Subcutaneous abdominal adipose tissue (tissue), 5 donors: ENCODE data around the gene LPCAT3.

Experiments used
- H3K27ac ChIP-seq: one replicate; pipeline ENCODE4 v1.7.0; 2013; ENCODE audit warnings: low read depth, mild to moderate bottlenecking, inconsistent platforms, low read length, moderate library complexity
- H3K27me3 ChIP-seq, 5 donors: one replicate each; pipeline ENCODE4 v1.7.0; 2013; ENCODE audit warnings: low read length in 5 of 5, inconsistent platforms in 1 of 5; ENCODE audit not compliant: control insufficient read depth in 5 of 5, insufficient read depth in 4 of 5
- H3K36me3 ChIP-seq, 5 donors: one replicate each; pipeline ENCODE4 v1.7.0; 2013; ENCODE audit warnings: low read length in 5 of 5; ENCODE audit not compliant: control insufficient read depth in 5 of 5, insufficient read depth in 5 of 5
- H3K4me1 ChIP-seq, 5 donors: one replicate each; pipeline ENCODE4 v1.7.0; 2013; ENCODE audit warnings: low read length in 5 of 5, mild to moderate bottlenecking in 3 of 5, moderate library complexity in 1 of 5; ENCODE audit not compliant: control insufficient read depth in 5 of 5, insufficient read depth in 5 of 5
- H3K4me3 ChIP-seq, 5 donors: one replicate each; pipeline ENCODE4 v1.7.0; 2013; ENCODE audit warnings: low read length in 5 of 5, low read depth in 1 of 5
- H3K9ac ChIP-seq, 5 donors: one replicate each; pipeline ENCODE4 v1.7.0; 2013; ENCODE audit warnings: low read length in 5 of 5, mild to moderate bottlenecking in 4 of 5, moderate library complexity in 3 of 5
- H3K9me3 ChIP-seq, 5 donors: one replicate each; pipeline ENCODE4 v1.7.0; 2013; ENCODE audit warnings: low read length in 5 of 5; ENCODE audit not compliant: control insufficient read depth in 5 of 5
- donor health status: healthy.
- donor health status: healthy.
- donor health status: healthy.
- donor health status: healthy.
- donor health status: healthy.

Gene LPCAT3

DNA sequence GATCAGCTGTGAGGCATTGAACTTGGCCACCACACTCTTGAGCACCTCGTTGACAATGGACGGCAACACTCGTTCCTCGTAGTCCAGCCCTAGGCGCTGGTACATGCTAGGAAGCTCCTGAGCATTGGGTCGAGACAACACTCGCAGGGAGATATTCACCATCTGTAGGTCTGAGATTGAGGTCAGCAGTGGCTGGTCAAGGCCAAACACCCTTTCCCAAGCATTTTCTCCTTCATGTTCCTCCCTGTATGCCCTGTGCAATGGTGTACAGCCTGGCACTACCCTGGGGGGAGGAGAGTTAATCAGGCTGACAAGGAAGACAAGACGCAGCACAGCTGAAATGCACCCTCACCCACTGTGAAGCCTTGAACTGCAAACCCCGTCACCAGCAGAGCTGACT lies 49.9 kb downstream of the LPCAT3 start:
- Histone ChIP-seq H3K4me3 (no peak overlapping the region), H3K27me3 (no peaks in the 10 kb centered on the region), H3K4me1 (peaks cover 7 to 47% (median 28%) of the 10 kb centered on the region in 5 donors), H3K9me3 (no peaks in the 10 kb centered on the region), H3K27ac (peak overlapping the region; percentile 89), H3K9ac (peak overlapping the region in 1 of 5 donors; percentile 44), H3K36me3 (peaks cover 6 to 43% (median 36%) of the 10 kb centered on the region in 5 donors)

DNA sequence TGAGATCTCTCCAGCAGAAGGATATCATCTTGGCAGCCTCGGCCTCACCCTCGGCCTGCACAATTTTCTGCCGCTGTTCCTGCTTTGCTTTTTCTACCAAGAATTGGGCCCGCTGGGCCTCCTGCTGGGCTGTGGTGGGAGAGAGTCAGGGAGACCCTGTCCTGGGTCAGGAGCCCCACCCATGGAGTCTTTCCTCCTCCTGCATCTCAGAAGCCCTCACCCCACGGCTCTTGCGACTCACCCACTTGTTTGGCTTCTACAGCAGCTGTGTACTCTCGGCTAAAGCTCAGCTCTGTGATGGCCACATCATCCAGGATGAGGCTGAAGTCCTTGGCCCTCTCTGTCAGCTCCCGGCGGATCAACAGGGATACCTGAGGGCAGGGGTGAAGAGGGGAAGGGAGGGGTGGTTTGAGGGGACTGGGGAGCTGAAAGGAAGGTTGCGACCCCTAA lies 50.6 kb downstream of the LPCAT3 start:
- no peak overlapping the region for H3K4me3 ChIP-seq
- H3K9me3 ChIP-seq: no peaks in the 10 kb centered on the region
- H3K4me1 ChIP-seq: peaks cover 7 to 47% (median 29%) of the 10 kb centered on the region in 5 donors
- peaks cover 6 to 43% (median 36%) of the 10 kb centered on the region in 5 donors for H3K36me3 ChIP-seq
- peak overlapping the region in 1 of 5 donors; percentile 44 for H3K9ac ChIP-seq
- no peak overlapping the region for H3K27ac ChIP-seq
- no peaks in the 10 kb centered on the region for H3K27me3 ChIP-seq

DNA sequence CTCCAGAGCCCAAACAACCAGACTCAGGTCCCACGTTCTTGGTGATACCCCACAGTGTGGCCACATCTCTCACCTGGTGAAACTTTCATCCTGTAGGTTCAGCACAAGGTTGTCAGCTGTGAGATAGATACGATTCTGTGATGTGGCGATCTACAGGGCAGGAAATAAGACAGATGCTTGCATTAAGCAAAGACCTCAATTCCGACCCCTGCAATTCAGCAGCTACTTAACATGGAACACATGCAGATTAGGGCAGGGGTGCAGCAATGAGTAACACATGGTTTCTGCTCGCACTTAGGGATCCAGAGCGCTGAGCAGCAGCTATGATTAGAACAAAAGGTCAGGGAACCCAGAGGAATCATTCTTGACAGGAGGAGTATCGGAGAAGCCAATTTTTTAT lies 51.9 kb downstream of the LPCAT3 start:
- Histone ChIP-seq H3K4me3 (no peak overlapping the region), H3K9ac (no peak overlapping the region), H3K36me3 (peaks cover 6 to 43% (median 36%) of the 10 kb centered on the region in 5 donors), H3K27me3 (peaks cover 0 to under 1% (median 0%) of the 10 kb centered on the region in 5 donors), H3K4me1 (peaks cover 11 to 53% (median 37%) of the 10 kb centered on the region in 5 donors), H3K27ac (no peak overlapping the region), H3K9me3 (no peaks in the 10 kb centered on the region)

DNA sequence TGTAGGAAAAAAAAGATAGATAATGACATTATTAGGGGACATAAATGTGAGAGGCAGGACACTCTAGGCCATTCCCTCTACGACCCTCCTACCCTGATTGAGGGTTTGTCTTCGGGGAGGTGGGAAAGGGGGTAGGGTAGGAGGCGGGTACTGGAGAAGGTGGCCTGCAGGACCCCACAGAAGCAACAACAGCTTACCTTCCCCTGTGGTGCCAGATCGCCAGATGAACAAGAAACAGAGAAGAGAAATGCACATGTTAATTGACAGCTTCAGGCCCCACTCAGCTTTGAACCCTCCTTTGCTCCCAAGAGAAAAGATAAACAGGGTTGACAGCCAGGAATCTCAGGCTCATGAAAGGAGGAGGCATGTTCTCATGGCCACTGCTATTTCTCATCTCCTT lies 52.6 kb downstream of the LPCAT3 start:
- Histone ChIP-seq H3K4me1 (peaks cover 13 to 56% (median 42%) of the 10 kb centered on the region in 5 donors), H3K27ac (peak overlapping the region; percentile 61), H3K9ac (peak overlapping the region in 1 of 5 donors; percentile 59), H3K27me3 (peaks cover 0 to 2% (median 0%) of the 10 kb centered on the region in 5 donors), H3K36me3 (peaks cover 6 to 43% (median 36%) of the 10 kb centered on the region in 5 donors), H3K9me3 (no peaks in the 10 kb centered on the region), H3K4me3 (no peak overlapping the region)

DNA sequence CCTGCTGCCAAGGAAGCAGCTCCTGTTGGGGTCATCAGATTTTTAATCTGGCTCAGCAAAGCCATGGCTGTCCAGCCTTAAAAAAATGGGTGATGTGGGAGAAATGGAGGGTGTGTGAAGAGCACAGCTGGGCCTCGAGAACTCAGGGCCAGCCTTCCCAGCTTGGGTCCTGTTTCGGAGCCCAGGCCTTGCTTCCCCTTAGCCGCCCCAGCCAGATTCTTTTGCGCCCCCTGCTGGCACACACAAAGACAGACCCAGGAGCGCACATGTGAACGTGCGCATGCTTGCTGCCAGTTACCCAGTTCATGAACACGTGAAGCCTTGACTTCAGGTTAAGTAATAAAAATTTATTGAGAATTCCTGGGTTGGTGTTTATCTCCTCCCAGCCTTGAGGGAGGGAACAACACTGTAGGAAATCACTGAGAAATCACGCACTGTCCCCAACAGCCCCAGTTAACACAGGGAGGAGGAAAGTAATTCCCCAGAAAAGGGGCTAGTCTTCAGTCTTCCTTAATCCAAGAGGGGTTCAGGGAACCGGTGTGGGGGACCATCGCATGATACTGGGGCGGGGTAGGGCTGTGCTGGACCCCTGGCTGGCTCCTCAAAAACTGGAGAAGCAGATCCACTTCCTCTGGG lies 53.1 kb downstream of the LPCAT3 start:
- peaks cover 0 to 2% (median 0%) of the 10 kb centered on the region in 5 donors for H3K27me3 ChIP-seq
- peaks cover 6 to 43% (median 36%) of the 10 kb centered on the region in 5 donors for H3K36me3 ChIP-seq
- H3K27ac ChIP-seq: peak overlapping the region; percentile 70
- no peaks in the 10 kb centered on the region for H3K9me3 ChIP-seq
- peak overlapping the region; percentile 28 to 50 (median 33) for H3K9ac ChIP-seq
- no peak overlapping the region for H3K4me3 ChIP-seq
- peaks cover 13 to 60% (median 48%) of the 10 kb centered on the region in 5 donors for H3K4me1 ChIP-seq

DNA sequence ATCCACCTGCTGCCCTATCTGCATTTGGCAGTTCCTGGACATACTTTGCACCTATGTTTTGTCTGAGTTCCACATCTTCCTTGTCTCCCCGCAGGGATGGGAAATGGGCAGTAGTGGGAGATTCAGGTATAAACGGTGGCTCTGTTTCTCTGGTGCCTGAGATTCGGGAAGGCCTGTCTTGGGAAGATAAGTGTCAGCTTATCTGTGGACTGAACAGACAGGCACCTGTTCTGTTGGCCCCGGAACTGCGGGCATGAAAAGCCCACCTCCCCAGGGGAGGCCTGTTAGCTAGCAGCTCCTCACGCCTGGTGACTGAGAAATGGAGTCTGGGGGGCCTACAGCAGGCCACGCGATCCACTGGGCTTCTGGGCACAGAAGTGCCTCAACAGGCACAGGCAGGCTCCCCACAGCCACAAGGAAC lies 53.7 kb downstream of the LPCAT3 start:
- H3K4me3 ChIP-seq: no peak overlapping the region
- H3K36me3 ChIP-seq: peaks cover 6 to 43% (median 36%) of the 10 kb centered on the region in 5 donors
- H3K9me3 ChIP-seq: no peaks in the 10 kb centered on the region
- H3K9ac ChIP-seq: peak overlapping the region; percentile 28 to 50 (median 33)
- peak overlapping the region; percentile 70 for H3K27ac ChIP-seq
- peaks cover 0 to 2% (median 0%) of the 10 kb centered on the region in 5 donors for H3K27me3 ChIP-seq
- peaks cover 13 to 58% (median 45%) of the 10 kb centered on the region in 5 donors for H3K4me1 ChIP-seq

DNA sequence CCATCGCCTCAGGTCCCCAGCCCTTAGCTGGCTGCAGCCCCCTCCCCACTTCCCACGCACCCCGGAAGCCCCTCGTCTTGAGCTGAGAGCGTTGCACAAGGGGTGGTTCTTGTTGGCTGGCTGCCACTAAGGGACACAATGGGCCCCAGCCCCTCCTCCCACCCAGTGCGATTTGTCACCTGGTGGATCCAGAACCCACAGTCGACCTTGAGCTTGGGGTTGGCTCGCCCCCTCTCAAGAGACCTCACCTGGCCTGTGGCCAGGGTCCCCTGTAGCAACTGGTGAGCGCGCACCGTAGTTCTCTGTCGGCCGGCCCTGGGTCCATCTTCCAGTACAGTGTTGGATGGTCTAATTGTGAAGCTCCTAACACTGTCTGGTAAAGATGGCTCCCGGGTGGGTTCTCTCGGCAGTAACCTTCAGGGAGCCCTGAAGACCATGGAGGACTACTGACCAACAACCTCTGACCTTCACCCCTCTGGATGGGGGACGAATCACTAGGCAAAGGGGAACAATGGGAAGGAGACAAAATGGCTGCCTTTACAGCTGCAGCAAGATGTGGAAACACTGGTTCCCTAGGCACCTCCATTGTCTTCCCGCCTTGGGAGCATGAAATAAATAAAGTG lies 54.4 kb downstream of the LPCAT3 start:
- Histone ChIP-seq H3K9me3 (no peaks in the 10 kb centered on the region), H3K4me3 (no peak overlapping the region), H3K36me3 (peaks cover 6 to 38% (median 36%) of the 10 kb centered on the region in 5 donors), H3K27ac (peak overlapping the region; percentile 70), H3K27me3 (peaks cover 0 to 2% (median 0%) of the 10 kb centered on the region in 5 donors), H3K4me1 (peaks cover 12 to 57% (median 44%) of the 10 kb centered on the region in 5 donors), H3K9ac (peak overlapping the region in 1 of 5 donors; percentile 17)

DNA sequence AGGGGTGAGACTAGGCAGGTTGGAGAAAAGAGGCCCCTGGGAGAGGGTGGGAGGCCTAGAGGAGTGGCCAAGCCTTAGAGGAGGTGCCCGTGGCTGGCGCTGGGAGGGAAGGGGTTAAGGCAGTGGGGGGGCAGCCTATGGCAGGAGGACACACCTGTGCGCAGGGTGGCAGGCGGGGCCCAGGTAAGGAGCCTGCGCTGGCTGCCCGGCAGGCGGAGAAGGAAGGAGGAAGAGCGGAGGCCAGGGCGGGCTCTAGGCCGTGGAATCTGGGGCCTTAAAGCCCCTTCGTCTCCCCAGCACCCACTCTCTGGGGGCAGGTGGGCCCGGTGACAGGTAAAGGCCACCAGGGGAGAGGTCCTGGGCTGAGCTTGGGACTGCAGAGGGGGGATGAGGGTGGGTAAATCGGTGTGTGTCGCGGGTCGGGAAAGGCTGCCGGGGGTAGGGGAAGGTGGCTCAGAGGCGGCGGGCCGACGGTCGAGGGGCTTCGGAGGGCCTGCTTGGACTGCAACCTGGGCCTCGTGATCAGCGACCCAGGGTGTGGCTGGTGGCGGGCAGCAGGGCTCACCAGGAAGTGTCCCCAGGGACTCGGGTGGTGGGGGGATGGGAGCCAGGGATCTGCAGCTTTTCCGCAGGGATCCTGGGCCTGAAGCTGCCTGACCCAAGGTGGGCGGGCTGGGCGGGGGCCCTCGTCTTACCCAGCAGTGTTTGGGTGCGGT lies 55.1 kb downstream of the LPCAT3 start:
- H3K9ac ChIP-seq: no peak overlapping the region
- no peaks in the 10 kb centered on the region for H3K9me3 ChIP-seq
- peaks cover 6 to 31% (median 30%) of the 10 kb centered on the region in 5 donors for H3K36me3 ChIP-seq
- H3K4me1 ChIP-seq: peaks cover 12 to 58% (median 48%) of the 10 kb centered on the region in 5 donors
- H3K27ac ChIP-seq: no peak overlapping the region
- H3K4me3 ChIP-seq: no peak overlapping the region
- peaks cover 0 to 2% (median 0%) of the 10 kb centered on the region in 5 donors for H3K27me3 ChIP-seq

DNA sequence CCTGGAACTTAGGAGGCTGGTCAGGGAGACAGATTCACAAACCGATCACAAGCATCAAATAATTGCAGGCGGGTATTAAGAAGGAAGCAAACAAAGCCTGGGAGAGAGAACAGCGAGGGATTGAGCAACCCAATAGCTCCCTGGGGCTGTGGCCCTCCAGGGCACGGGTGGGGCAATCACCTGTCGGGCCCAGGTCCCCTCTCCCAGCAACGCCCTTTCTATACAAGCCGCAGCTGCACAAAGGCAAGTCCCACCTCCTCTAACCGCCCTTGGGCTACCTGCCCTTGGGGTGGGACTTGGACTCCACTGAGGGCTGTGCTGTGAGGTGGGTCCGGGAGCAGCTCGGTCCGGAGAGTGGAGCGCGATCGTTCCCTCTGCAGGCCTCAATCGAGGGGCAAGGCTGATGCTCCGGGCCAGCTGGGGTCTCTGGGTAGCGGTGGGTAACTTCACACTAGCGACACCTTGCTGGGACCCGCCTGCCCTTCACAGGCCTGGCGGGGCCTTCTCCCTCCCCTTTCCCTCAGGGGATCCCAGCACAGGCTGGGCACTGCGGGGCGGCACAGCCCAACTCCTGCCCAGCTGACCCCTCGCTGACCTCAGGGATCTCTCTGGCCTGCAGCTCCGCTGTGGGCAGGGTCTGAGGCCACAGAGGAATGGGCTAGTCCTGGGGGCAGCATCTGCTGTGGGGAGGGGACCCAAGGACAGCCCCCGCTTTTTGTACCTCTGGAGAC lies 55.8 kb downstream of the LPCAT3 start:
- Histone ChIP-seq H3K36me3 (peaks cover 6 to 24% (median 22%) of the 10 kb centered on the region in 5 donors), H3K9ac (peak overlapping the region in 3 of 5 donors; percentile 22 to 65 (median 37)), H3K9me3 (no peaks in the 10 kb centered on the region), H3K27ac (peak overlapping the region; percentile 69), H3K27me3 (peaks cover 0 to 2% (median 0%) of the 10 kb centered on the region in 5 donors), H3K4me1 (peaks cover 12 to 64% (median 54%) of the 10 kb centered on the region in 5 donors), H3K4me3 (peak overlapping the region in 4 of 5 donors; percentile 23 to 47 (median 40))
